ENCODE measurements around the gene C3orf33.

Gene C3orf33

GRCh38 chr3:155727836-155728235 lies 78.2 kb downstream of the C3orf33 start:
- H3K27ac ChIP-seq (ENCODE audit: low read depth, low read length), result no peak overlapping the region
- no peaks in the 10 kb centered on the region for H3K36me3 ChIP-seq (ENCODE audit: control insufficient read depth, insufficient read depth, low read length)
- no peak overlapping the region for H3K4me3 ChIP-seq (ENCODE audit: low read length)
- no peak overlapping the region for H3K9ac ChIP-seq (ENCODE audit: low read length)
- no peaks in the 10 kb centered on the region for H3K4me1 ChIP-seq (ENCODE audit: control insufficient read depth, insufficient read depth, low read length)
- H3K27me3 ChIP-seq (ENCODE audit: control insufficient read depth, insufficient read depth, low read length), result no peaks in the 10 kb centered on the region

GRCh38 chr3:155714295-155714718 lies 91.8 kb downstream of the C3orf33 start:
- H3K36me3 ChIP-seq (ENCODE audit: control insufficient read depth, insufficient read depth, low read length), result no peaks in the 10 kb centered on the region
- H3K27ac ChIP-seq (ENCODE audit: low read depth, low read length), result no peak overlapping the region
- no peak overlapping the region for H3K9ac ChIP-seq (ENCODE audit: low read length)
- no peaks in the 10 kb centered on the region for H3K27me3 ChIP-seq (ENCODE audit: control insufficient read depth, insufficient read depth, low read length)
- H3K4me3 ChIP-seq (ENCODE audit: low read length), result no peak overlapping the region
- no peaks in the 10 kb centered on the region for H3K4me1 ChIP-seq (ENCODE audit: control insufficient read depth, insufficient read depth, low read length)
